Nephron (organoid): ENCODE data around the gene CSRNP2.

Source experiments
- H3K27ac Mint-ChIP-seq, 3 experiments: 2 replicates each; pipeline ENCODE4 v1.8.0; 2020; ENCODE audit warnings: mixed read lengths in 3 of 3, mild to moderate bottlenecking in 2 of 3, moderate library complexity in 1 of 3
- H3K27me3 Mint-ChIP-seq: 2 replicates; pipeline ENCODE4 v1.8.0; 2021; ENCODE audit warnings: low read depth, mild to moderate bottlenecking, moderate library complexity, mixed read lengths
- H3K36me3 Mint-ChIP-seq: 2 replicates; pipeline ENCODE4 v1.8.0; 2020; ENCODE audit warnings: low read depth, mixed read lengths
- H3K4me1 Mint-ChIP-seq: 2 replicates; pipeline ENCODE4 v1.8.0; 2020; ENCODE audit warnings: mixed read lengths
- H3K4me3 Mint-ChIP-seq, 3 experiments: 2 replicates each; pipeline ENCODE4 v1.8.0; 2020; ENCODE audit warnings: mild to moderate bottlenecking in 3 of 3, mixed read lengths in 3 of 3, moderate library complexity in 2 of 3
- H3K9me3 Mint-ChIP-seq: 2 replicates; pipeline ENCODE4 v1.8.0; 2020; ENCODE audit warnings: mixed read lengths
- TF ChIP-seq, protein P1 (sequence below), 3 experiments: fragments of 200-600 bp; sonication (generic); IDR thresholded peaks; one replicate each; pipeline ENCODE4 v1.5.0; 2021; ENCODE audit warnings: antibody characterized with exemption in 3 of 3; ENCODE audit not compliant: unreplicated experiment in 3 of 3

Gene CSRNP2

DNA sequence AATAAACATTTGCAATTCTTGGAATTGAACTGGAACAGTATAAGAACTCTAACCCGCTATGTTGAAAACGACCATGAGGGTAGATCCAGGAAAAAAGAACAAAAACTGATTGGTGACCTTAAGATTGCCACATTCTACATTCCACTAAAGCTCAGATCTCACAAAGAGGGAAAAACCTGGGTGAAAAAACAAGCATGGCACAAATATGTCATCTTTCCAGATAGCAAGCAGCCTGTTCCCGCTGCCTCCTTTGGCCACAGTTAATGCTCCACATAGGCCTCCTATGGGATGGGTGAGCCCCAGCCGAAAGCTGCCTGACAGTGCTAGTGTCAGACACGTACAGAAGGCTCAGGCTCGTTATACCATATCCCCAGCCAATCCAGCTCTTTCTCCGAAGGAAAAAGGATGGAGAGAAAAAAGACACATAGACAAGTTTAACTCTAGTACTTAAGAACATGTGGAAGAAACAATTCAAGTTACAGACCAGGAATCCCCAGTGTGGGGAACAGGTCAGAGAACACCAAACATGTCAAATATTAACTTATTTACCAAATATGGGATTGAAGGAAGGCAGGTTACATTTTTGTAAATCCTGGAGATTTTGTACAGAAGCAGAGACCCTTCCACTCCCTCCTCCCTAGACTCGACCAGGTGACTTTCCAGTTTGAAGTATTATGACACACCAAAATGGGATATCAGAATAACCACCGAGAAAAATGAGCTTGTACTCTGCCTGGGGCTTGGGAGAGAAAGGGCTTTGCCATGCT, 20.6 kb downstream of the CSRNP2 start:
- TF ChIP-seq, protein P1, sequence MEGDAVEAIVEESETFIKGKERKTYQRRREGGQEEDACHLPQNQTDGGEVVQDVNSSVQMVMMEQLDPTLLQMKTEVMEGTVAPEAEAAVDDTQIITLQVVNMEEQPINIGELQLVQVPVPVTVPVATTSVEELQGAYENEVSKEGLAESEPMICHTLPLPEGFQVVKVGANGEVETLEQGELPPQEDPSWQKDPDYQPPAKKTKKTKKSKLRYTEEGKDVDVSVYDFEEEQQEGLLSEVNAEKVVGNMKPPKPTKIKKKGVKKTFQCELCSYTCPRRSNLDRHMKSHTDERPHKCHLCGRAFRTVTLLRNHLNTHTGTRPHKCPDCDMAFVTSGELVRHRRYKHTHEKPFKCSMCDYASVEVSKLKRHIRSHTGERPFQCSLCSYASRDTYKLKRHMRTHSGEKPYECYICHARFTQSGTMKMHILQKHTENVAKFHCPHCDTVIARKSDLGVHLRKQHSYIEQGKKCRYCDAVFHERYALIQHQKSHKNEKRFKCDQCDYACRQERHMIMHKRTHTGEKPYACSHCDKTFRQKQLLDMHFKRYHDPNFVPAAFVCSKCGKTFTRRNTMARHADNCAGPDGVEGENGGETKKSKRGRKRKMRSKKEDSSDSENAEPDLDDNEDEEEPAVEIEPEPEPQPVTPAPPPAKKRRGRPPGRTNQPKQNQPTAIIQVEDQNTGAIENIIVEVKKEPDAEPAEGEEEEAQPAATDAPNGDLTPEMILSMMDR (IDR thresholded peaks at IDR 0.05; ENCODE audit: unreplicated experiment in 3 of 3) = no peak
- peak overlapping the region; percentile 20 to 59 (median 32) for H3K27ac Mint-ChIP-seq
- H3K4me1 Mint-ChIP-seq = peaks cover 11% of the 10 kb centered on the region
- no peaks in the 10 kb centered on the region for H3K9me3 Mint-ChIP-seq
- H3K4me3 Mint-ChIP-seq = no peak overlapping the region
- no peaks in the 10 kb centered on the region for H3K27me3 Mint-ChIP-seq
- peaks cover 72% of the 10 kb centered on the region for H3K36me3 Mint-ChIP-seq

DNA sequence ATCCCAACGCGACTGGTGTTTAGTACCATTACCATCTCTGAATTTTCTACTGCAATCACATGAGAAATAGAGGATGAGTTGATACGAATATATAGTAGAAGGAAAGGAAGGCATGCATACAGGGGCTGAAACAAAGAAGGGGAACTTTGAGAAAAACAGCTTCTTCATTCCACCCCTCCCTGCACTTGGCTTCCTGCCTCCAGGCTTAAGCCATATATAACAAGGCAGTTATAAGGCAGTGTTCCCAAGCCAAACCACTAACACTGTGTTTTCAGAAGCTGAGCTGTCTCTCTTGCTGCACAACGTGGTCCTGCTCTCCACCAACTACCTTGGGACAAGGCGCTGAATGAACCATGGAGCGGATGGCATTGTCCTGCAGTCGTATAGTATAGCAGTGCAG, 24.3 kb downstream of the CSRNP2 start:
- no peak overlapping the region for H3K4me3 Mint-ChIP-seq
- no peaks in the 10 kb centered on the region for H3K9me3 Mint-ChIP-seq
- peak overlapping the region in 2 of 3 experiments; percentile 60 to 64 for H3K27ac Mint-ChIP-seq
- peaks cover 11% of the 10 kb centered on the region for H3K4me1 Mint-ChIP-seq
- H3K36me3 Mint-ChIP-seq = peaks cover 61% of the 10 kb centered on the region
- TF ChIP-seq, protein P1 (IDR thresholded peaks at IDR 0.05; ENCODE audit: unreplicated experiment in 3 of 3) = no peak
- H3K27me3 Mint-ChIP-seq = no peaks in the 10 kb centered on the region

DNA sequence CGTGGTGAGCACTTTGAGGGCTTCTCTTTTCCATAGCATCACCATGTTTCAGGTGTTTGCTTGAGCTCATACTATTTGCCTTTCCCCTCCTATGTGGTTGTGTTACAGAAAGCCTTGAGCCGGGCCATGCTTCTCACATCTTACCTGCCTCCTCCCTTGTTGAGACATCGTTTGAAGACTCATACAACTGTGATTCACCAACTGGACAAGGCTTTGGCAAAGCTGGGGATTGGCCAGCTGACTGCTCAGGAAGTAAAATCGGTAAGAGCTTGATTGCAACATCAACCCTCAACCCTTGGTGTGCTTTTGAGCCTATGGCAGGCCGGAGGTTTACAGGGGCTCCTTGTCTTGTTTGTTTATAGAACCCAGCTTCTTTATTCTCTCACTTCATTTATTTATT, 27.2 kb downstream of the CSRNP2 start:
- Mint-ChIP-seq H3K27ac (no peak overlapping the region), H3K9me3 (no peaks in the 10 kb centered on the region), H3K27me3 (no peaks in the 10 kb centered on the region), H3K36me3 (peaks cover 55% of the 10 kb centered on the region), H3K4me1 (peaks cover 11% of the 10 kb centered on the region), H3K4me3 (no peak overlapping the region)
- TF ChIP-seq, protein P1 (IDR thresholded peaks at IDR 0.05; ENCODE audit: unreplicated experiment in 3 of 3) = no peak

DNA sequence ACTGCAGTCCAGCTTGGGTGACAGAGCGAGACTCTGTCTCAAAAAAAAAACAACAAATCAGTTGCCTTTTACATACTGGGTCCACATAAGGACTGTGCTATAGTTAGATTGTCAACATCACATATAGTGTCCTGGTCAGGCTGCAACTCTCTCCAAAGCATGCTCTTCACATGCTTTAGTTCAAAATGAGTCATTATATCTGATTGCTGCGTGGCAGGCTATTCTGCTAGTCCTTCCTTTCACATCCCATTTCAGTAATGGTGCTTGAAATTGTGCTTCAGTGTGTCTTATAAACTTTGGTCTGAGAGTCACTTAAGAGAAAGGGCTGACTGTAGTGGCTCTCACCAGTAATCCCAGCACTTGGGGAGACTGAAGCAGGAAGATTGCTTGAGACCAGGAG, 28.3 kb downstream of the CSRNP2 start:
- TF ChIP-seq, protein P1 (IDR thresholded peaks at IDR 0.05; ENCODE audit: unreplicated experiment in 3 of 3) = no peak
- Mint-ChIP-seq H3K4me1 (peaks cover 11% of the 10 kb centered on the region), H3K27ac (no peak overlapping the region), H3K36me3 (peaks cover 50% of the 10 kb centered on the region), H3K27me3 (no peaks in the 10 kb centered on the region), H3K4me3 (no peak overlapping the region), H3K9me3 (no peaks in the 10 kb centered on the region)

DNA sequence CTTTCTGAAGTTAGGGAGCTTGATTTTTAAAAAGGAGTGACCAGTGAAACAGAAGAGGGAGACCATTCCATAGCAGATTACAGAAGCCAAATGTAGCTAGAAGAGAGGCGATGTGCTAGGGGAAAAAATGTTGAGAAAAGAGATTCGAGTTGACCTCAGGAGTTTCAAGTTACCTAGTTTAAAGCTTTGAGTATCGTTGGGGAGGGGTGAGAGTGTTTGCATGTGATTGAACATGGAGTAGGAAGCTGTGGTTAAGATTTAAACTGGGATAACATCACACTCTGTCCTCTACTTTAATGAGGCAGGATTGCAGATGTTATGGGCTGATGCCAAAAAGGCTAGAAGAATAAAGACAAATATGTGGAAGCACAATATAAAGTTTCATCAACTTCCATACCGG, 31.6 kb downstream of the CSRNP2 start:
- peak overlapping the region; percentile 8 to 17 (median 13) for H3K4me3 Mint-ChIP-seq
- H3K9me3 Mint-ChIP-seq = no peaks in the 10 kb centered on the region
- H3K27me3 Mint-ChIP-seq = no peaks in the 10 kb centered on the region
- H3K4me1 Mint-ChIP-seq = peaks cover 18% of the 10 kb centered on the region
- TF ChIP-seq, protein P1 (IDR thresholded peaks at IDR 0.05; ENCODE audit: unreplicated experiment in 3 of 3) = no peak
- H3K27ac Mint-ChIP-seq = peak overlapping the region; percentile 1 to 86 (median 27)
- peaks cover 26% of the 10 kb centered on the region for H3K36me3 Mint-ChIP-seq

DNA sequence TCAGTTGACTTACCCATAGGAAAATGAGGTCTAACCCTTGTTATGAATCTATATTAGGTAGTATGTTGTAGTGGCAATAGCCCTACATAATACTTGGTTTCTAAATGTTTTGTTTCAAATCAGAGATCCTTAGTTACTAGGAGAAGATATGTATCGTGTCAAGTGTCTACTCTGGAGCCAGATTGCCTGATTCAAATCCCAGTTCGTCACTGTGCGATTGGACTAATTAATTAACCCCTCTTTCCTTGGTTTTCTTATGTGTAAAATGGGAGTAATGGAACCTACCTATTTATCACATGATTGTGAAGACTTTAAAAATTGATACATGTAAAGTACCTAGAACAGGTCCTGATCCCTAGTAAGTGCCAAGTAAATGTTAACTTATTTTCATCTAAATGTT, 33.9 kb downstream of the CSRNP2 start:
- TF ChIP-seq, protein P1 (IDR thresholded peaks at IDR 0.05; ENCODE audit: unreplicated experiment in 3 of 3) = no peak
- H3K4me1 Mint-ChIP-seq = peaks cover 18% of the 10 kb centered on the region
- H3K4me3 Mint-ChIP-seq = peak overlapping the region; percentile 92 to 97 (median 95)
- no peaks in the 10 kb centered on the region for H3K9me3 Mint-ChIP-seq
- peak overlapping the region; percentile 57 to 95 (median 91) for H3K27ac Mint-ChIP-seq
- no peaks in the 10 kb centered on the region for H3K27me3 Mint-ChIP-seq
- H3K36me3 Mint-ChIP-seq = peaks cover 18% of the 10 kb centered on the region
